ENCODE results near the gene MAML1. TPM values are rescaled to one million over a fixed set of nuclear protein-coding genes. Genes with fewer than 3 reads are reported as not detected.
A peak's percentile ranks its signal among the peaks of the same experiment; 100 is the strongest.

Gene MAML1
- total RNA-seq, 1 donor from 2014 or later, result 59.1 TPM

DNA sequence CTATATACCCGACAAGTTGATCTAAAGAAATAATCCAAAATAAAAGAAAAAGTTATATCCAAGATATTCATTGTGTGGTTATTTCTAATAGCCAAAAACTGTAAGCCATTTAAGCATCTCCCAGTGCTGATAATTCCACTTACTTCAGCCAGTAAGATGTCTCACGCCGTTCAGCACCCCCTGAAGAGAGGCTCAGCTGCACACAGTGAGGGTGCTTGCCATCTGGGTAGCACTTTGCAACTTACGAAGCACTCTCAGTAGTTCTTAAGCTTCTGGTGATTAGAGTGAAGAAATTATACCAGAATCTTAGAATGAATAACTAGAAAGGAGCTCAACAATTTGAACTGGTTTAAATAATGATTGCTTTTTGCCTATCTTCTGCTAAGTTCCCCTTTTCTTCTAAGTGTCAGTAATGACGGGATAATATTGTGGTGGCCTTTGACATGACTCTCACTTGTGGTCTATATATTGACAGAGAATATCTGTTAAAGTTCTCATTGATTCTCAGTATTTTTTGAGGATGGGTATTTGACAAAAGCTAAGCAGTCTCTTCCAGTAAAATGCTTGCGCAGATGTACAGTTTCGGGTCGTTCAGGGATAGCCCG is 35.0 kb downstream of the MAML1 start:
- H3K9me3 Mint-ChIP-seq, result no peaks in the 10 kb centered on the region
- H3K36me3 Mint-ChIP-seq (ENCODE audit: low read depth), result peaks cover 14% of the 10 kb centered on the region
- no peak for DNase-seq (ENCODE audit: low read depth, low spot score)
- TF ChIP-seq CTCF (conservative IDR thresholded peaks at IDR 0.05), result no peak
- no peaks in the 10 kb centered on the region for H3K27me3 Mint-ChIP-seq (ENCODE audit: low read depth)
- H3K27ac Mint-ChIP-seq (ENCODE audit: unreplicated experiment), result no peak overlapping the region
- peaks cover 32% of the 10 kb centered on the region for H3K4me1 Mint-ChIP-seq
- H3K4me3 Mint-ChIP-seq, result no peak overlapping the region

DNA sequence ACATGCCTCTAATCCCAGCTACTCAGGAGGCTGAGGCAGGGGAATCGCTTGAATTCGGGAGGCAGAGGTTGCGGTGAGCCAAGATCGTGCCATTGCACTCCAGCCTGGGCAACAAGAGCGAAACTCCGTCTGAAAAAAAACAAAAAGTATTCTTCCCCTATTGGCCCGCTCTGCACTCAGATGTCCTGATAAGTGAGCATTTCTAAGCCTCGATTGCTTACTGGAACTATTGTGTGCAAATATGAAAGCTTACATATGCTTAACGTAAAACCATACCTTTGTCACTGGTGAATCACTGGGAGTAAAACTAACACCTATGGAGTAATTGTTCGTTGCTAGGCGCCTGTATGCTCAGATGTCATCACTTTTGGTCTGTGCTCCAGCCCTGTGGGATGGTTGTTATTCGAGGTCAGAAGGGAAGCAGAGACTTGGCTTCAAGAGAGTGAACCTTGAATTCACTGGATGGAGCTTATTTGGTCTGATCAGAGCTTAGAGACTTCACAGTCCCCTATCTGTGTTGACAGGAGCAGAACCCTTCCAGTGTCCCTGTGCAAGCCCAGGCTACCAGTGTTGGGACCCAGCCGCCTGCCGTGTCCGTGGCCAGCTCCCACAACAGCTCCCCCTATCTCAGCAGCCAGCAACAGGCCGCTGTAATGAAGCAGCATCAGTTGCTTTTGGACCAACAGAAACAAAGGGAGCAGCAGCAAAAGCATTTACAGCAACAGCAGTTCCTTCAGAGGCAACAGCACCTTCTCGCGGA is 35.9 kb downstream of the MAML1 start:
- TF ChIP-seq CTCF (conservative IDR thresholded peaks at IDR 0.05), result no peak
- no peaks in the 10 kb centered on the region for H3K27me3 Mint-ChIP-seq (ENCODE audit: low read depth)
- no peak overlapping the region for H3K4me3 Mint-ChIP-seq
- peaks cover 14% of the 10 kb centered on the region for H3K36me3 Mint-ChIP-seq (ENCODE audit: low read depth)
- no peaks in the 10 kb centered on the region for H3K9me3 Mint-ChIP-seq
- H3K27ac Mint-ChIP-seq (ENCODE audit: unreplicated experiment), result no peak overlapping the region
- no peak for DNase-seq (ENCODE audit: low read depth, low spot score)
- peaks cover 23% of the 10 kb centered on the region for H3K4me1 Mint-ChIP-seq

DNA sequence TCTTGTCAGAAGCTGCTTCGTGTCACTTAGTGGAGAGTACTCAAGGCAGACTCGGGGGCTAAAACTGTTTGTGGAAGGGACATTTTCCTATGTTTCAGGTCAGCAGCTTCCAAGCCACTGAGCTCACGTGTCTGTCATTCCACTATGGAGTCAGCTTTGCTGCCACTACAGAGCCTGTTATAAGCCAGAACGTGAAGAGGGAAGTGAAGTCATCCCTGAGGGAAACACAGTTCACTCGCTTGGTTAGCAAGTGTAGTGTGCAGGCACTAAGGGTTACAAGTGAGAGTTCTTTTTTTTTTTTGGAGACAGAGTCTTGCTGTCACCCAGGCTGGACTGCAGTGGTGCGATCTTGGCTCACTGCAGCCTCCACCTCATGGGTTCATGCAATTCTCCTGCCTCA is 36.6 kb downstream of the MAML1 start:
- Mint-ChIP-seq H3K4me1 (peaks cover 18% of the 10 kb centered on the region), H3K4me3 (no peak overlapping the region), H3K36me3 (ENCODE audit: low read depth) (peaks cover 14% of the 10 kb centered on the region), H3K27ac (ENCODE audit: unreplicated experiment) (peak overlapping the region; percentile 21), H3K27me3 (ENCODE audit: low read depth) (no peaks in the 10 kb centered on the region), H3K9me3 (no peaks in the 10 kb centered on the region)
- no peak for TF ChIP-seq CTCF (conservative IDR thresholded peaks at IDR 0.05)
- DNase-seq (ENCODE audit: low read depth, low spot score), result no peak

GRCh38 chr5:179769796-179770195 is 37.2 kb downstream of the MAML1 start:
- Mint-ChIP-seq H3K9me3 (no peaks in the 10 kb centered on the region), H3K36me3 (ENCODE audit: low read depth) (peaks cover 14% of the 10 kb centered on the region), H3K4me3 (no peak overlapping the region), H3K27ac (ENCODE audit: unreplicated experiment) (no peak overlapping the region), H3K27me3 (ENCODE audit: low read depth) (no peaks in the 10 kb centered on the region), H3K4me1 (peaks cover 18% of the 10 kb centered on the region)
- no peak for TF ChIP-seq CTCF (conservative IDR thresholded peaks at IDR 0.05)
- no peak for DNase-seq (ENCODE audit: low read depth, low spot score)

DNA sequence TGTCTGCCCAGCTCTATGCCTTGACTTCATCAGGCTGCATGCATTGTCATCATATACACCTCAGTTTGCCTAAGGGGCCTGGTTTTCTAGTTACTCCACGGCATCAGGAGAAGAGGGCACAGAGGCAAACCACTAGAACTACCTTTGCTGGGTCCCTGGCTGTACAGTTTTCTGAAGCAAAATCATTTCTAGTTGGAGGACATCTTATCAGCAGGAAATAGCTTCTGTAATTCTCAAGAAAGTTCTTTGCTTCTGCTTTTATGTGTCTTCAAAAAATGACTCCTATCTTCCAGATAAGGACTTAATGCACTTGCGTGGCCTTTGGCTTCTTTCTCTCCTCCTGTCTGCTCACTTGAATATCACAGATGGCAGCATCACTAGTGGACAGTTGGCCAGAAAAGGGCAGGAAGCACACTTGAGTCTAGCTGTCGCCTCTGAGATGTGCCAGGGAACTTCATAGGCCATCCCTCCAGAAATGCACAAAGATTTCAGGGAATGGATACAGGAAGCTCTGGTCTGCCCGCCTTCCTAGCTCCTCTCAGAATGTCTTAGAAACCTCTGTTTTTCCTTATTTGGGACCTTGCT is 38.8 kb downstream of the MAML1 start:
- H3K27me3 Mint-ChIP-seq (ENCODE audit: low read depth), result no peaks in the 10 kb centered on the region
- no peak for DNase-seq (ENCODE audit: low read depth, low spot score)
- peaks cover 3% of the 10 kb centered on the region for H3K4me1 Mint-ChIP-seq
- TF ChIP-seq CTCF (conservative IDR thresholded peaks at IDR 0.05), result no peak
- peak overlapping the region; percentile 87 for H3K27ac Mint-ChIP-seq (ENCODE audit: unreplicated experiment)
- H3K4me3 Mint-ChIP-seq, result no peak overlapping the region
- H3K36me3 Mint-ChIP-seq (ENCODE audit: low read depth), result peaks cover 12% of the 10 kb centered on the region
- H3K9me3 Mint-ChIP-seq, result no peaks in the 10 kb centered on the region
